Measurements from ENCODE around the gene CYP2F1.
"Not testable (repeated sequence)": the region's sequence is repeated elsewhere in the genome, so short reads cannot be mapped to it uniquely, and the experiment has no call there.

The CYP2F1 gene

GRCh38 chr19:41089959-41090358 lies 24.3 kb upstream of the CYP2F1 start:
- H3K4me3 ChIP-seq (ENCODE audit: low read depth, low read length): no peak overlapping the region
- TF ChIP-seq, protein P1, sequence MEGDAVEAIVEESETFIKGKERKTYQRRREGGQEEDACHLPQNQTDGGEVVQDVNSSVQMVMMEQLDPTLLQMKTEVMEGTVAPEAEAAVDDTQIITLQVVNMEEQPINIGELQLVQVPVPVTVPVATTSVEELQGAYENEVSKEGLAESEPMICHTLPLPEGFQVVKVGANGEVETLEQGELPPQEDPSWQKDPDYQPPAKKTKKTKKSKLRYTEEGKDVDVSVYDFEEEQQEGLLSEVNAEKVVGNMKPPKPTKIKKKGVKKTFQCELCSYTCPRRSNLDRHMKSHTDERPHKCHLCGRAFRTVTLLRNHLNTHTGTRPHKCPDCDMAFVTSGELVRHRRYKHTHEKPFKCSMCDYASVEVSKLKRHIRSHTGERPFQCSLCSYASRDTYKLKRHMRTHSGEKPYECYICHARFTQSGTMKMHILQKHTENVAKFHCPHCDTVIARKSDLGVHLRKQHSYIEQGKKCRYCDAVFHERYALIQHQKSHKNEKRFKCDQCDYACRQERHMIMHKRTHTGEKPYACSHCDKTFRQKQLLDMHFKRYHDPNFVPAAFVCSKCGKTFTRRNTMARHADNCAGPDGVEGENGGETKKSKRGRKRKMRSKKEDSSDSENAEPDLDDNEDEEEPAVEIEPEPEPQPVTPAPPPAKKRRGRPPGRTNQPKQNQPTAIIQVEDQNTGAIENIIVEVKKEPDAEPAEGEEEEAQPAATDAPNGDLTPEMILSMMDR (IDR thresholded peaks at IDR 0.05; ENCODE audit: borderline replicate concordance, insufficient read depth, low read depth, low read length): no peak

DNA sequence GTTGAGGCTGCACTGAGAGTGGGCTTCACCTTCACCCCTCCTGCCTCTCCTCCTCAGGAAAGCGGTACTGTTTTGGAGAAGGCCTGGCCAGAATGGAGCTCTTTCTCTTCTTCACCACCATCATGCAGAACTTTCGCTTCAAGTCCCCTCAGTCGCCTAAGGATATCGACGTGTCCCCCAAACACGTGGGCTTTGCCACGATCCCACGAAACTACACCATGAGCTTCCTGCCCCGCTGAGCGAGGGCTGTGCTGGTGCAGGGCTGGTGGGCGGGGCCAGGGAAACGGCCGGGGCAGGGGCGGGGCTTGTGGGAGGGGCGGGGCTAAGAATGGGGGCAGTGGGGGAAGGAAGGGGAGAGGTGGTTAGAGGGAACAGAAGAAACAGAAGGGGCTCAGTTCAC lies 18.5 kb upstream of the CYP2F1 start:
- TF ChIP-seq, protein P1 (IDR thresholded peaks at IDR 0.05; ENCODE audit: borderline replicate concordance, insufficient read depth, low read depth, low read length): no peak
- H3K4me3 ChIP-seq (ENCODE audit: low read depth, low read length): no peak overlapping the region

- no peak overlapping the region for H3K4me3 ChIP-seq (ENCODE audit: low read depth, low read length)
- TF ChIP-seq, protein P1 (IDR thresholded peaks at IDR 0.05; ENCODE audit: borderline replicate concordance, insufficient read depth, low read depth, low read length): no peak
These were observed 17.9 kb upstream of the CYP2F1 start for GRCh38 chr19:41096353-41096752.

DNA sequence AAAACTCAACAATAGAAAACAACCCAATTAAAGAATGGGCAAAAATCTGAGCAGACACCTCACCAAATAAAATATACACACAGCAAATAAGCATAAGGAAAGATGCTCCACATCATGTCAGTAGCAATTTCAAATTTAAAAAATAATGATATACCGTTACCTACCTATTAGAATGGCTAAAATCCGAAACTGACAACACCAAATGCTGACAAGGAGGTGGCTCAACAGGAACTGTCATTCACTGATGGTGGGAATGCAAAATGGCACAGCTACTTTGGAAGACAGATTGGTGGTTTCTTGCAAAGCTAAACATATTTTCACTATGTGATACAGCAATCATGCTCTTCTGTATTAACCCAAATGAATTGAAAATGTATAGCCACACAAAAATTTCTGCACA lies 16.9 kb upstream of the CYP2F1 start:
- TF ChIP-seq, protein P1 (IDR thresholded peaks at IDR 0.05; ENCODE audit: borderline replicate concordance, insufficient read depth, low read depth, low read length): no peak
- H3K4me3 ChIP-seq (ENCODE audit: low read depth, low read length): no peak overlapping the region

GRCh38 chr19:41098762-41099161 lies 15.5 kb upstream of the CYP2F1 start:
- no peak overlapping the region for H3K4me3 ChIP-seq (ENCODE audit: low read depth, low read length)
- TF ChIP-seq, protein P1 (IDR thresholded peaks at IDR 0.05; ENCODE audit: borderline replicate concordance, insufficient read depth, low read depth, low read length): no peak

GRCh38 chr19:41102210-41102609 lies 12.0 kb upstream of the CYP2F1 start:
- H3K4me3 ChIP-seq (ENCODE audit: low read depth, low read length): not testable (repeated sequence)

GRCh38 chr19:41106177-41106576 lies 8.1 kb upstream of the CYP2F1 start:
- TF ChIP-seq, protein P1 (IDR thresholded peaks at IDR 0.05; ENCODE audit: borderline replicate concordance, insufficient read depth, low read depth, low read length): no peak
- H3K4me3 ChIP-seq (ENCODE audit: low read depth, low read length): no peak overlapping the region

- TF ChIP-seq, protein P1 (IDR thresholded peaks at IDR 0.05; ENCODE audit: borderline replicate concordance, insufficient read depth, low read depth, low read length): no peak
- no peak overlapping the region for H3K4me3 ChIP-seq (ENCODE audit: low read depth, low read length)
These were observed 2.9 kb upstream of the CYP2F1 start for GRCh38 chr19:41111296-41111695.

All from GM12875 (cell line).